ENCODE data around the gene HFE. TPM values are rescaled to one million over a fixed set of nuclear protein-coding genes. Genes with fewer than 3 reads are reported as not detected.

The HFE gene
- total RNA-seq, 2 experiments from 2014 or later, result 0.19 to 0.89 TPM

- POLR2A ChIA-PET, result interaction anchor here (0.6 to 2.3 kb wide), 22 partner anchors 16 to 1787 kb away, joined by 3 to 63 read pairs (median 6); partner anchors contain the start of gene HFE
- CTCF ChIA-PET, result interaction anchor here (0.6 to 3.8 kb wide), 4 partner anchors 17 to 478 kb away, joined by 3 to 21 read pairs (median 5); no protein-coding TSS in a partner anchor
These were observed 16.0 kb downstream of the HFE start for GRCh38 chr6:26103141-26103769.

GRCh38 chr6:26103770-26104456 lies 16.7 kb downstream of the HFE start:
- POLR2A ChIA-PET, result interaction anchor here (0.5 to 2.3 kb wide), 26 partner anchors 16 to 1787 kb away, joined by 3 to 63 read pairs (median 6); partner anchors contain the start of gene HFE
- CTCF ChIA-PET, result interaction anchor here (0.6 to 3.8 kb wide), 6 partner anchors 18 to 477 kb away, joined by 3 to 21 read pairs (median 4); a partner anchor contains a TSS

GRCh38 chr6:26104457-26105108 lies 17.4 kb downstream of the HFE start:
- CTCF ChIA-PET, result interaction anchor here (0.6 to 3.8 kb wide), 6 partner anchors 19 to 83 kb away, joined by 3 to 21 read pairs (median 4); a partner anchor contains a TSS
- POLR2A ChIA-PET, result interaction anchor here (0.5 to 2.3 kb wide), 16 partner anchors 15 to 1789 kb away, joined by 3 to 63 read pairs (median 8); a partner anchor contains a TSS

- CTCF ChIA-PET, result interaction anchor here (0.6 to 3.8 kb wide), 2 partner anchors 41 to 63 kb away, joined by 3 to 21 read pairs; no protein-coding TSS in a partner anchor
- POLR2A ChIA-PET, result interaction anchor here (0.6 to 2.2 kb wide), 9 partner anchors 15 to 1788 kb away, joined by 3 to 63 read pairs (median 9); a partner anchor contains a TSS
These were observed 18.0 kb downstream of the HFE start for GRCh38 chr6:26105109-26105730.

GRCh38 chr6:26105842-26106241 lies 18.6 kb downstream of the HFE start:
- POLR2A ChIA-PET, result no interaction called here

GRCh38 chr6:26107935-26108334 lies 20.7 kb downstream of the HFE start:
- ChIA-PET POLR2A (no interaction called here), CTCF (interaction anchor here (0.9 kb wide), 1 partner anchor 45 kb away, joined by 3 read pairs; no protein-coding TSS in a partner anchor)

More at GRCh38 chr6:26105842-26106241, 18.6 kb downstream of the HFE start:
- CTCF ChIA-PET, result no interaction called here

- ChIA-PET POLR2A (no interaction called here), CTCF (no interaction called here)
These were observed 22.5 kb downstream of the HFE start for GRCh38 chr6:26109772-26110171.

- POLR2A ChIA-PET, result interaction anchor here (0.6 kb wide), 1 partner anchor 82 kb away, joined by 3 read pairs; a partner anchor contains a TSS
- CTCF ChIA-PET, result interaction anchor here (1.2 kb wide), 1 partner anchor 17 kb away, joined by 3 read pairs; no protein-coding TSS in a partner anchor
These were observed 26.3 kb downstream of the HFE start for GRCh38 chr6:26113570-26113969.

GRCh38 chr6:26115226-26115625 lies 28.0 kb downstream of the HFE start:
- ChIA-PET CTCF (no interaction called here), POLR2A (interaction anchor here (1.1 kb wide), 1 partner anchor 9 kb away, joined by 4 read pairs; a partner anchor contains a TSS)

- POLR2A ChIA-PET, result interaction anchor here (1.2 kb wide), 1 partner anchor 40 kb away, joined by 3 read pairs; a partner anchor contains a TSS
- CTCF ChIA-PET, result no interaction called here
These were observed 29.0 kb downstream of the HFE start for GRCh38 chr6:26116267-26116666.

GRCh38 chr6:26118999-26119398 lies 31.8 kb downstream of the HFE start:
- CTCF ChIA-PET, result no interaction called here
- POLR2A ChIA-PET, result interaction anchor here (0.7 to 2.0 kb wide), 3 partner anchors 15 to 40 kb away, joined by 4 to 9 read pairs (median 8); a partner anchor contains a TSS

GRCh38 chr6:26120115-26120514 lies 32.9 kb downstream of the HFE start:
- POLR2A ChIA-PET, result interaction anchor here (0.6 to 2.0 kb wide), 5 partner anchors 11 to 63 kb away, joined by 3 to 9 read pairs (median 4); a partner anchor contains a TSS
- CTCF ChIA-PET, result interaction anchor here (1.1 kb wide), 1 partner anchor 36 kb away, joined by 3 read pairs; a partner anchor contains a TSS

GRCh38 chr6:26120807-26121140 lies 33.5 kb downstream of the HFE start:
- CTCF ChIA-PET, result interaction anchor here (1.1 kb wide), 1 partner anchor 35 kb away, joined by 3 read pairs; a partner anchor contains a TSS
- POLR2A ChIA-PET, result interaction anchor here (0.6 to 2.0 kb wide), 4 partner anchors 12 to 63 kb away, joined by 3 to 9 read pairs (median 4); a partner anchor contains a TSS

- CTCF ChIA-PET, result interaction anchor here (1.1 kb wide), 1 partner anchor 35 kb away, joined by 3 read pairs; a partner anchor contains a TSS
- POLR2A ChIA-PET, result interaction anchor here (3.2 to 3.8 kb wide), 2 partner anchors 17 to 65 kb away, joined by 63 to 75 read pairs; a partner anchor contains a TSS
These were observed 34.1 kb downstream of the HFE start for GRCh38 chr6:26121141-26122004.

GRCh38 chr6:26122005-26122388 lies 34.8 kb downstream of the HFE start:
- ChIA-PET POLR2A (interaction anchor here (3.2 to 3.8 kb wide), 2 partner anchors 18 to 66 kb away, joined by 63 to 75 read pairs; a partner anchor contains a TSS), CTCF (no interaction called here)

- POLR2A ChIA-PET, result interaction anchor here (2.0 to 6.4 kb wide), 14 partner anchors 18 to 1011 kb away, joined by 17 to 652 read pairs (median 38); partner anchors contain the start of gene HFE
- CTCF ChIA-PET, result interaction anchor here (1.1 to 5.9 kb wide), 3 partner anchors 34 to 75 kb away, joined by 3 to 39 read pairs (median 8); a partner anchor contains a TSS
These were observed 35.2 kb downstream of the HFE start for GRCh38 chr6:26122402-26122792.
